Ovary (tissue), 9 donors: ENCODE data around the gene CCDC148. TPM values are rescaled to one million over a fixed set of nuclear protein-coding genes. Genes with fewer than 3 reads are reported as not detected.

Source experiments
- DNase-seq, 5 donors: peaks; one replicate each; pipeline ENCODE4 v3.0.0-alpha.2; 2019 to 2020
- H3K27ac ChIP-seq, 2 donors: fragments of 200-600 bp; one replicate each; pipeline versions ENCODE4 v1.5.1 to v1.8.0; 2019 to 2022
- H3K27me3 ChIP-seq: fragments of 200-600 bp; one replicate; pipeline ENCODE4 v1.8.0; 2022
- H3K36me3 ChIP-seq: fragments of 200-600 bp; sonication (generic); one replicate; pipeline ENCODE4 v1.5.1; 2019
- H3K4me1 ChIP-seq: one replicate; pipeline ENCODE4 v1.8.1; 2013; ENCODE audit warnings: mild to moderate bottlenecking, moderate library complexity; ENCODE audit not compliant: insufficient read depth
- H3K4me3 ChIP-seq: fragments of 200-600 bp; sonication (generic); one replicate; pipeline ENCODE4 v1.5.1; 2017
- H3K9me3 ChIP-seq, 2 donors: fragments of 200-600 bp in 1 of 2; sonication (generic) in 1 of 2; one replicate each; pipeline versions ENCODE4 v1.5.1 to v1.8.1; 2013 to 2019; ENCODE audit warnings: mild to moderate bottlenecking in 1 of 2, moderate library complexity in 1 of 2
- EP300 ChIP-seq: sonication (generic); formaldehyde crosslinking; IDR thresholded peaks from one replicate; pipeline ENCODE4 v1.6.1; 2017; ENCODE audit warnings: antibody characterized with exemption
- POLR2A ChIP-seq: fragments of 450-650 bp; IDR thresholded peaks from one replicate; pipeline ENCODE4 v1.6.1; 2017; ENCODE audit warnings: antibody characterized with exemption, mild to moderate bottlenecking, moderate library complexity
- WGBS, 3 donors: extraction: QIAGEN DNeasy Blood & Tissue Kit in 1 of 3; methylation state at CpG; one replicate each; pipeline versions ENCODE4 v1.1.5 to v1.1.7; 2013 to 2017; 5-methylcytosine and 5-hydroxymethylcytosine counted together
- intact Hi-C, 4 donors: fragments of 100-400 bp; cut with DNase I; formaldehyde crosslinking; loops; one replicate each; pipeline versions ENCODE4 v1.11.0 to v1.15.1; 2022 to 2023
- polyA plus RNA-seq, 2 donors: library from polyadenylated mRNA; stranded (reverse); fragments of 200-250 nt in 1 of 2; fragments of 350-450 nt in 1 of 2; fragmentation: Illumina TruSeq in 1 of 2; extraction: RNeasy Lipid Tissue Mini Kit (QIAGEN cat#74804) in 1 of 2; gene quantifications; one replicate each; pipeline ENCODE4 v1.2.3, GENCODE V29; 2013 to 2014
- total RNA-seq, 7 donors: library from RNA; depleted of rRNA in 2 of 7; stranded (reverse); fragments of >200 nt in 2 of 7; fragmentation: NEBNext Ultra II Directional in 3 of 7; extraction: Animal tissue kit (Norgen Biotek cat#: 25700) in 3 of 7; gene quantifications; one replicate each; pipeline versions ENCODE4 v1.1.0 to v1.2.4, GENCODE V29; 2016 to 2023
- TF ChIP-seq, protein P1 (sequence below), 3 donors: fragments of 450-650 bp in 2 of 3; fragments of 200-600 bp in 1 of 3; IDR thresholded peaks; one replicate each; pipeline versions ENCODE4 v1.5.1 to v1.8.0; 2016 to 2022; ENCODE audit warnings: antibody characterized with exemption in 3 of 3, mild to moderate bottlenecking in 1 of 3
- donor health status: DM: no; HTN: no; CAD: no; lungs with moderate emphysema.
- donor health status: DM: no; HTN: no; CAD: no.
- donor health status: Bipolar disorder and iron deficiency.
- donor health status: DM: yes; HTN: yes; CAD: no.
- donor health status: DM: no; HTN: no; CAD: no.
- donor health status: DM: yes; HTN: yes; CAD: no.

The CCDC148 gene
- total and polyA plus RNA-seq, 9 donors = 0.80 to 6.6 (median 3.5) TPM

DNA sequence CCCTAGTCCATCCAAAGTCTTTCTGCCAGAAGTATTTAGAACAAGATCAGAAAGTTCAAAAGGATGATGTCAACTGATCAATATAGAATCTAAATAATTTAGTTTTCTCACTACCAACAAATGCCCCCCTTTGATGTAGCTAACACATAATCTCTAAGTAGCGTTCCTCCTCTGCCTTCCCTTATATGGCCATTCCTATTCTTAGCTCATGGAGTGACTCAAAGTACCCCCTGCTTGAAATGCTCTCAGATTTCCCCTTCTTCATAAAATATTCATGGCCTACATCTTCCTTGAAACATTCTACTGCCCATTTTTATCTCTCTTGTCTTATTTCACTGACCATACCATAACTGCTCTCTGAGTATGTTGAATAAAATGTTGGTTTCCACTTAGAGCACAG, 203.4 kb downstream of the CCDC148 start:
- 91 to 93% (median 93%) methylated on average over 1 of the region's 1 CpG for WGBS, 3 donors
- Histone ChIP-seq H3K4me3 (no peak overlapping the region), H3K27ac (no peak overlapping the region), H3K36me3 (no peaks in the 10 kb centered on the region), H3K27me3 (no peaks in the 10 kb centered on the region), H3K4me1 (no peaks in the 10 kb centered on the region), H3K9me3 (no peaks in the 10 kb centered on the region)
- TF ChIP-seq, protein P1, sequence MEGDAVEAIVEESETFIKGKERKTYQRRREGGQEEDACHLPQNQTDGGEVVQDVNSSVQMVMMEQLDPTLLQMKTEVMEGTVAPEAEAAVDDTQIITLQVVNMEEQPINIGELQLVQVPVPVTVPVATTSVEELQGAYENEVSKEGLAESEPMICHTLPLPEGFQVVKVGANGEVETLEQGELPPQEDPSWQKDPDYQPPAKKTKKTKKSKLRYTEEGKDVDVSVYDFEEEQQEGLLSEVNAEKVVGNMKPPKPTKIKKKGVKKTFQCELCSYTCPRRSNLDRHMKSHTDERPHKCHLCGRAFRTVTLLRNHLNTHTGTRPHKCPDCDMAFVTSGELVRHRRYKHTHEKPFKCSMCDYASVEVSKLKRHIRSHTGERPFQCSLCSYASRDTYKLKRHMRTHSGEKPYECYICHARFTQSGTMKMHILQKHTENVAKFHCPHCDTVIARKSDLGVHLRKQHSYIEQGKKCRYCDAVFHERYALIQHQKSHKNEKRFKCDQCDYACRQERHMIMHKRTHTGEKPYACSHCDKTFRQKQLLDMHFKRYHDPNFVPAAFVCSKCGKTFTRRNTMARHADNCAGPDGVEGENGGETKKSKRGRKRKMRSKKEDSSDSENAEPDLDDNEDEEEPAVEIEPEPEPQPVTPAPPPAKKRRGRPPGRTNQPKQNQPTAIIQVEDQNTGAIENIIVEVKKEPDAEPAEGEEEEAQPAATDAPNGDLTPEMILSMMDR (IDR thresholded peaks at IDR 0.05) = no peak
- TF ChIP-seq POLR2A = no peak
- intact Hi-C loops = no loop called here
- DNase-seq = no peak

DNA sequence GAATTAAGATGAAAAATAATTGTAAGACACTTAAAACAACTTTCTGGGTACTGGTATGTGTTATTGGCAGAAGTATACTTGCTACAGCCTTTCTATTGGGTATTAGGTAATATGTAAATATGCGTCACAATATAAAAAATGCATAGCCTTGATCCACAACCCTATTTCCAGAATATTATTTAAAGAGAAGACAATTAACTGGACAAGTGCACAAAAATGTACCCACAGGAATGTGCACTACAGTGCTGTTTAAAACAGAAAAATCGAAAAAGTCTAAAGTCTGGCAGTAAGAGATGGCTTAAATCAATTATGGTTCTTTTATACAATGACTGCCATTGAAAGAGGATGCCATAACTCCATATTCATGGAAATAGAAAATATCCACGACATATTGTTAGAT, 205.2 kb downstream of the CCDC148 start:
- WGBS, 3 donors = 79 to 92% (median 83%) methylated on average over 3 of the region's 3 CpGs
- H3K4me3 ChIP-seq = no peak overlapping the region
- no peaks in the 10 kb centered on the region for H3K4me1 ChIP-seq
- H3K9me3 ChIP-seq = no peaks in the 10 kb centered on the region
- no peaks in the 10 kb centered on the region for H3K27me3 ChIP-seq
- no peak for TF ChIP-seq EP300
- TF ChIP-seq, protein P1 (IDR thresholded peaks at IDR 0.05) = no peak
- no peak for TF ChIP-seq POLR2A
- no peak for DNase-seq
- no peak overlapping the region for H3K27ac ChIP-seq
- intact Hi-C loops = no loop called here
- no peaks in the 10 kb centered on the region for H3K36me3 ChIP-seq

DNA sequence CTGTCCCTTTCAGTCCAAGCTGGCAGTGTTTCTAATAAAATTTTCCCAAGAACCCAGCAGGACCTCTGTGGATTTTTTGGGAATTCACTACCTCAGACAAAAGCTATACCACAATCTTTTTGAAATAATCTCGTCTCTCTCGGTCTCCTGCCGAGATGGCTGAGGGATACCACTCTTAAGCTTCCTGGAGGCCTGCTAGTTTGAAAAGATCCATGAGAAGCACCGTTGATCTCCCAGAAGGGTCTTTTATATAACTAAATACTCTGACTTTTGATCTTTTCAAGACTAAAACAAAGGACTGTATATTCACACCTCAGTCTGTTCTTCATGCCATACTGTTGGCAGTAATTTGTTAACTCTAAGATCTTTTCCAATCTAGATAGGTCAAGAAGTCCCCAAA, 213.2 kb downstream of the CCDC148 start:
- WGBS, 3 donors = 65 to 93% (median 70%) methylated on average over 4 of the region's 4 CpGs
- Histone ChIP-seq H3K27ac (no peak overlapping the region), H3K36me3 (no peaks in the 10 kb centered on the region), H3K4me1 (no peaks in the 10 kb centered on the region), H3K27me3 (no peaks in the 10 kb centered on the region), H3K9me3 (no peaks in the 10 kb centered on the region), H3K4me3 (no peak overlapping the region)
- intact Hi-C loops = no loop called here
- DNase-seq = no peak
- no peak for TF ChIP-seq EP300
- TF ChIP-seq, protein P1 (IDR thresholded peaks at IDR 0.05) = no peak
- TF ChIP-seq POLR2A = no peak

DNA sequence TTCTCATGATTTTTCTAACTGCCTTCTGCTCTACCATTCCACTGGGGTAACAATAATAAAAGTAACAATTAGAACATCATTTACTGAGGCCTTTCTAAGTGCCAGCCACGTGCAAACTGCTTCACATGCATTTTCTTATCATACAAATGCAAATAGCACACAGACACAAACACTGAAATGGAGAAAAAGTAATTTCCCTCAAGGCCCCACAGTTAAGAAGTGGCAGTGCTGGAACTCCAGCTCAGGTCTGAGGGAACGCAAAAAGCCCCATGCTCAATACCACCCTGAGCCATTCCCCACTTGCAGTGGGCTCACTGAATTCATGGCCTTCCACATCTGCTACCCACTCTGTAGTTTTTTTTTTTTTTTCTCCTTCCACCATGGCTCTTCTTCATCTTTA, 214.3 kb downstream of the CCDC148 start:
- H3K9me3 ChIP-seq = no peaks in the 10 kb centered on the region
- WGBS, 3 donors = 59 to 72% (median 64%) methylated on average over 2 of the region's 2 CpGs
- DNase-seq = no peak
- H3K4me3 ChIP-seq = no peak overlapping the region
- intact Hi-C loops = no loop called here
- no peaks in the 10 kb centered on the region for H3K36me3 ChIP-seq
- H3K27me3 ChIP-seq = no peaks in the 10 kb centered on the region
- TF ChIP-seq EP300 (no peak), POLR2A (no peak)
- TF ChIP-seq, protein P1 (IDR thresholded peaks at IDR 0.05) = no peak
- H3K27ac ChIP-seq = no peak overlapping the region
- H3K4me1 ChIP-seq = no peaks in the 10 kb centered on the region

DNA sequence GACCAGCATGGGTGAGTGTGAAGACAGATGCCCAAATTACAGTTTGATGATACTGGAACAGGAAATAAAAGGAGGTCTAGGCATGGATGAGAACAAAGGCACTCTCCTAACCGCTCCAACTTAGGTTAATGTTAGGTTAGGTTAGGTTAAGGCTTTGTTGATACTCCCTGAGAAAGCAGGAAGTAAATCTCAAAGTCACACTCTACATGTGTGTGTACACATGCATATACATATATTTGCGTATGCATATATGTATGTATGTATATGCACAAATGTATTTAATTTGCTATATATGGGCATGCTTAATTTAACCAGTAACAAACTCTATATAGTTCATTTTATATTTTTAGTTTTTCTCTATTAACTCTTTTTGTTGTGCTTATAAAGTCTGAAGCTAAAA, 215.6 kb downstream of the CCDC148 start:
- WGBS, 3 donors = 46 to 48% (median 47%) methylated on average over 2 of the region's 2 CpGs
- DNase-seq = no peak
- no peak overlapping the region for H3K4me3 ChIP-seq
- no peak for TF ChIP-seq EP300
- no peak for TF ChIP-seq POLR2A
- TF ChIP-seq, protein P1 (IDR thresholded peaks at IDR 0.05) = no peak
- H3K27ac ChIP-seq = no peak overlapping the region
- no peaks in the 10 kb centered on the region for H3K36me3 ChIP-seq
- no peaks in the 10 kb centered on the region for H3K4me1 ChIP-seq
- intact Hi-C loops = no loop called here
- H3K9me3 ChIP-seq = no peaks in the 10 kb centered on the region
- no peaks in the 10 kb centered on the region for H3K27me3 ChIP-seq
